A673 (cell line): Measurements from ENCODE around the gene CCDC169. TPM values are rescaled to one million over a fixed set of nuclear protein-coding genes. Genes with fewer than 3 reads are reported as not detected.

Experiments used
- Bru-seq: library from RNA; stranded (reverse); fragments of 400-500 nt; gene quantifications from one replicate; lab custom pipeline; 2021; lab: Mats Ljungman, UMichigan
- BruChase-seq, 2 experiments: library from RNA; stranded (reverse); fragments of 400-500 nt; gene quantifications; one replicate each; lab custom pipeline; 2021; lab: Mats Ljungman, UMichigan
- BruUV-seq: library from RNA; stranded (reverse); fragments of 400-500 nt; replicated peaks from 2 replicates; lab custom pipeline; 2021; lab: Mats Ljungman, UMichigan
- CTCF ChIA-PET: fragments of 300-600 bp; sonication (Branson Sonifier 250); formaldehyde crosslinking; loops from one replicate; lab custom pipeline; 2022; ENCODE audit warnings: antibody characterized with exemption; lab: Charles Lee
- POLR2A ChIA-PET: fragments of 300-600 bp; sonication (Branson Sonifier 250); formaldehyde crosslinking; loops from one replicate; lab custom pipeline; 2022; ENCODE audit warnings: antibody characterized with exemption; ENCODE audit not compliant: low non-redundant PET; lab: Charles Lee
- DNase-seq: peaks from one replicate; pipeline ENCODE4 v3.0.0-alpha.2; 2015; ENCODE audit warnings: low spot score
- H3K27ac ChIP-seq: fragments of 200-600 bp; sonication (generic); 2 replicates; pipeline ENCODE4 v1.5.1; 2016; ENCODE audit warnings: mixed run types, low read depth, mild to moderate bottlenecking, mixed read lengths, antibody characterized with exemption, low read length; ENCODE audit not compliant: poor library complexity, severe bottlenecking
- H3K27me3 ChIP-seq: fragments of 200-600 bp; sonication (generic); replicated peaks from 2 replicates; pipeline ENCODE4 v1.6.1; 2017; ENCODE audit warnings: mixed run types, low read depth, mild to moderate bottlenecking, mixed read lengths, antibody characterized with exemption, low read length; ENCODE audit not compliant: insufficient read depth, poor library complexity
- H3K36me3 ChIP-seq: fragments of 200-600 bp; sonication (generic); 2 replicates; pipeline ENCODE4 v1.6.1; 2016; ENCODE audit warnings: mixed run types, mild to moderate bottlenecking, mixed read lengths, antibody characterized with exemption, low read length; ENCODE audit not compliant: insufficient read depth, poor library complexity, severe bottlenecking
- H3K4me1 ChIP-seq: fragments of 200-600 bp; sonication (generic); 2 replicates; pipeline ENCODE4 v1.6.1; 2017; ENCODE audit warnings: mixed run types, mild to moderate bottlenecking, mixed read lengths, antibody characterized with exemption, low read length; ENCODE audit not compliant: insufficient read depth, poor library complexity, severe bottlenecking
- H3K4me3 ChIP-seq: fragments of 200-600 bp; sonication (generic); 2 replicates; pipeline ENCODE4 v1.5.1; 2016; ENCODE audit warnings: low read depth, mixed run types, mild to moderate bottlenecking, mixed read lengths, low read length; ENCODE audit not compliant: poor library complexity, severe bottlenecking
- H3K9me3 ChIP-seq: fragments of 200-600 bp; sonication (generic); 2 replicates; pipeline ENCODE4 v1.6.1; 2016; ENCODE audit warnings: mixed run types, low read depth, mild to moderate bottlenecking, mixed read lengths, antibody characterized with exemption, low read length; ENCODE audit not compliant: poor library complexity, severe bottlenecking
- CTCF ChIP-seq: fragments of 300-800, 200-600 bp; sonication (generic); conservative IDR thresholded peaks from 2 replicates; pipeline ENCODE4 v1.5.1; 2017; ENCODE audit warnings: low read depth, mild to moderate bottlenecking, antibody characterized with exemption, low read length, moderate library complexity, mixed read lengths
- EZH2 ChIP-seq: fragments of 200-600 bp; sonication (generic); IDR thresholded peaks from 2 replicates; pipeline ENCODE4 v1.6.1; 2017; ENCODE audit warnings: borderline replicate concordance, low read depth, mild to moderate bottlenecking, mixed read lengths, antibody characterized with exemption, low read length; ENCODE audit not compliant: poor library complexity, severe bottlenecking
- intact Hi-C: fragments of 100-400 bp; cut with micrococcal nuclease; formaldehyde crosslinking; loops from one replicate; pipeline ENCODE4 v1.10.0; 2022; ENCODE audit not compliant: unreplicated experiment
- long read RNA-seq: library from polyadenylated mRNA; stranded (forward); transcript quantifications from one replicate; pipeline ENCODE4 v2.0.0, GENCODE V29; 2022
- total RNA-seq: library from RNA; stranded (reverse); gene quantifications from 2 replicates; pipeline ENCODE4 v1.2.3, GENCODE V29; 2021

CCDC169 gene
- 14.3 and 14.5 TPM in 2 replicates for total RNA-seq
- Bru-seq, nascent RNA = percentile 49 among the genes with signal in this experiment
- percentile 60 among the genes with signal in this experiment for BruChase-seq, experiment 1, labeled RNA remaining after a 2-hour chase
- percentile 59 among the genes with signal in this experiment for BruChase-seq, experiment 2, labeled RNA remaining after a 6-hour chase
- long read RNA-seq, full-length matches to known transcripts = 9 of 26 reads
- long read RNA-seq, partial matches to known transcripts = 2 of 26 reads
- long read RNA-seq, other reads (novel, unspliced or antisense) = 15 of 26 reads

GRCh38 chr13:36297366-36298338, at the start of gene CCDC169:
TSS of gene CCDC169 (minus strand) at chr13:36297814. CDS start at chr13:36297719, 95 bp downstream.
- intact Hi-C loops = loop anchor here (5.0 to 10.0 kb wide), 2 partner anchors 545 to 747 kb away; no protein-coding TSS in a partner anchor
- H3K4me1 ChIP-seq = peaks cover 16% of the 10 kb centered on the region

GRCh38 chr13:36346222-36347083, 48.8 kb upstream of the CCDC169 start, which contains the start of gene SPART:
TSS of gene SPART (minus strand) at chr13:36346394. CDS start at chr13:36335830, 10,564 bp downstream.
- H3K27ac ChIP-seq = peak within 1 kb of the TSS; percentile 98
- CTCF ChIA-PET = interaction anchor here (0.6 to 1.1 kb wide), 8 partner anchors 29 to 634 kb away, joined by 3 to 12 read pairs (median 4); no protein-coding TSS in a partner anchor
- intact Hi-C loops = loop anchor here (1.0 to 10.0 kb wide), 5 partner anchors 48 to 638 kb away; no protein-coding TSS in a partner anchor
- no peaks in the 10 kb centered on the region for H3K36me3 ChIP-seq
- H3K9me3 ChIP-seq = no peaks in the 10 kb centered on the region
- POLR2A ChIA-PET = interaction anchor here (0.5 kb wide), 1 partner anchor 655 kb away, joined by 3 read pairs; no protein-coding TSS in a partner anchor
- H3K27me3 ChIP-seq = no peaks in the 10 kb centered on the region
- TF ChIP-seq EZH2 = no peak
- peak; percentile 99 for TF ChIP-seq CTCF
- H3K4me1 ChIP-seq = peaks cover 26% of the 10 kb centered on the region
- H3K4me3 ChIP-seq = peak within 1 kb of the TSS; percentile 67
- BruUV-seq = no TSS peak
- DNase-seq = peak; percentile 97

More at GRCh38 chr13:36297366-36298338, at the start of gene CCDC169:
- DNase-seq = peak; percentile 89
- Histone ChIP-seq H3K36me3 (no peaks in the 10 kb centered on the region), H3K9me3 (no peaks in the 10 kb centered on the region), H3K4me3 (peak within 1 kb of the TSS; percentile 59), H3K27me3 (no peaks in the 10 kb centered on the region), H3K27ac (peak within 1 kb of the TSS; percentile 86)
- ChIA-PET POLR2A (interaction anchor here (0.5 to 0.7 kb wide), 2 partner anchors 9 to 420 kb away, joined by 3 read pairs; no protein-coding TSS in a partner anchor), CTCF (interaction anchor here (1.0 kb wide), 1 partner anchor 13 kb away, joined by 3 read pairs; no protein-coding TSS in a partner anchor)
- TF ChIP-seq EZH2 (no peak), CTCF (no peak)
- BruUV-seq = TSS peak; percentile 92
